PC-3 (cell line): ENCODE results near the gene CMTM4. TPM values are rescaled to one million over a fixed set of nuclear protein-coding genes. Genes with fewer than 3 reads are reported as not detected.

ENCODE experiments used
- ATAC-seq: fragments of 200-7000 bp; cut with Tn5 transposase; 2 replicates; pipeline ENCODE4 v1.9.1; 2020; ENCODE audit warnings: mild to moderate bottlenecking, moderate library complexity
- BruUV-seq: library from RNA; stranded (reverse); fragments of 400-500 nt; replicated peaks from 2 replicates; lab custom pipeline; 2021; lab: Mats Ljungman, UMichigan
- CTCF ChIA-PET: fragments of 300-600 bp; sonication (Branson Sonifier 250); formaldehyde crosslinking; loops from one replicate; lab custom pipeline; 2022; ENCODE audit warnings: antibody characterized with exemption; lab: Charles Lee
- POLR2A ChIA-PET: fragments of 300-600 bp; sonication (Branson Sonifier 250); formaldehyde crosslinking; loops from one replicate; lab custom pipeline; 2022; ENCODE audit warnings: antibody characterized with exemption; ENCODE audit not compliant: unreplicated experiment; lab: Charles Lee
- DNase-seq: peaks from one replicate; pipeline ENCODE4 v3.0.0-alpha.2; 2015
- H2AFZ ChIP-seq: fragments of 300-600 bp; sonication (generic); 2 replicates; pipeline ENCODE4 v1.6.0; 2016; ENCODE audit warnings: antibody characterized with exemption, low read length
- H3F3A ChIP-seq: fragments of 300-600 bp; sonication (generic); one replicate; pipeline ENCODE4 v1.6.0; 2017; ENCODE audit warnings: antibody characterized with exemption, low read length, control low read depth, mild to moderate bottlenecking; ENCODE audit not compliant: unreplicated experiment
- H3K27ac ChIP-seq: fragments of 300-600 bp; sonication (generic); 2 replicates; pipeline ENCODE4 v1.5.1; 2016; ENCODE audit warnings: mild to moderate bottlenecking, low read length
- H3K27me3 ChIP-seq: fragments of 300-600 bp; sonication (generic); 2 replicates; pipeline ENCODE4 v1.6.1; 2016; ENCODE audit warnings: low read length, mixed read lengths
- H3K36me3 ChIP-seq: fragments of 300-600 bp; sonication (generic); 2 replicates; pipeline ENCODE4 v1.6.1; 2016; ENCODE audit warnings: low read depth, mixed run types, low read length, mixed read lengths
- H3K4me1 ChIP-seq: fragments of 300-600 bp; sonication (generic); 2 replicates; pipeline ENCODE4 v1.5.1; 2016; ENCODE audit warnings: low read length; ENCODE audit not compliant: insufficient read depth
- H3K4me2 ChIP-seq: fragments of 300-600 bp; sonication (generic); 2 replicates; pipeline ENCODE4 v1.6.0; 2016; ENCODE audit warnings: low read length
- H3K4me3 ChIP-seq: fragments of 300-600 bp; sonication (generic); 2 replicates; pipeline ENCODE4 v1.5.1; 2016; ENCODE audit warnings: mild to moderate bottlenecking, low read length, mixed read lengths
- H3K79me2 ChIP-seq: fragments of 300-600 bp; sonication (generic); 2 replicates; pipeline ENCODE4 v1.6.1; 2017; ENCODE audit warnings: low read length, mixed read lengths
- H3K9ac ChIP-seq: fragments of 300-600 bp; sonication (generic); 2 replicates; pipeline ENCODE4 v1.6.0; 2016; ENCODE audit warnings: mild to moderate bottlenecking, low read length
- H3K9me2 ChIP-seq: fragments of 300-600 bp; sonication (generic); replicated peaks from 2 replicates; pipeline ENCODE4 v1.6.1; 2016; ENCODE audit warnings: mixed run types, low read length, mixed read lengths
- H3K9me3 ChIP-seq: fragments of 300-600 bp; sonication (generic); 2 replicates; pipeline ENCODE4 v1.6.1; 2016; ENCODE audit warnings: low read length, mixed read lengths
- H4K20me1 ChIP-seq: fragments of 300-600 bp; sonication (generic); 2 replicates; pipeline ENCODE4 v1.6.1; 2016; ENCODE audit warnings: low read length, mixed read lengths
- CTCF ChIP-seq: fragments of 300-600 bp; sonication (generic); conservative IDR thresholded peaks from 2 replicates; pipeline ENCODE4 v1.5.1; 2017; ENCODE audit warnings: antibody characterized with exemption, low read depth, mild to moderate bottlenecking, low read length
- EZH2 ChIP-seq: fragments of 300-600 bp; sonication (generic); IDR thresholded peaks from one replicate; pipeline ENCODE4 v1.6.1; 2017; ENCODE audit warnings: antibody characterized with exemption, mild to moderate bottlenecking, low read length; ENCODE audit not compliant: unreplicated experiment
- EZH2phosphoT487 ChIP-seq: fragments of 300-600 bp; sonication (generic); IDR thresholded peaks from 2 replicates; pipeline ENCODE4 v1.6.1; 2018; ENCODE audit warnings: mild to moderate bottlenecking, antibody characterized with exemption, low read length, borderline replicate concordance
- intact Hi-C: fragments of 100-400 bp; cut with micrococcal nuclease; formaldehyde crosslinking; loops from 2 replicates; pipeline ENCODE4 v1.9.0; 2023
- total RNA-seq: library from RNA; depleted of rRNA; stranded (reverse); fragments of >200 nt; gene quantifications from 2 replicates; pipeline ENCODE4 v1.2.3, GENCODE V29; 2014

The CMTM4 gene
- total RNA-seq, 1 experiment from 2014 or later, result 16.9 TPM

GRCh38 chr16:66731101-66731500 is 34.6 kb upstream of the CMTM4 start:
- Histone ChIP-seq H3K27me3 (no peaks in the 10 kb centered on the region), H4K20me1 (no peaks in the 10 kb centered on the region), H3K36me3 (peaks cover 54% of the 10 kb centered on the region), H3K4me2 (no peak overlapping the region), H3K79me2 (no peaks in the 10 kb centered on the region), H3K9ac (no peak overlapping the region), H3K27ac (no peak overlapping the region), H3K4me1 (peaks cover 8% of the 10 kb centered on the region), H3K9me3 (no peaks in the 10 kb centered on the region), H3F3A (peaks cover 3% of the 10 kb centered on the region), H2AFZ (no peak overlapping the region), H3K4me3 (no peak overlapping the region), H3K9me2 (no peaks in the 10 kb centered on the region)
- no peak for TF ChIP-seq EZH2phosphoT487
- TF ChIP-seq CTCF, result no peak
- TF ChIP-seq EZH2, result no peak
- ChIA-PET CTCF (no interaction called here), POLR2A (no interaction called here)
- ATAC-seq (no peak), DNase-seq (no peak)
- BruUV-seq, result no TSS peak
- intact Hi-C loops, result no loop called here

GRCh38 chr16:66728804-66729203 is 32.3 kb upstream of the CMTM4 start:
- Histone ChIP-seq H3K4me1 (no peaks in the 10 kb centered on the region), H3K9me3 (no peaks in the 10 kb centered on the region), H3F3A (peaks cover 3% of the 10 kb centered on the region), H3K9me2 (no peaks in the 10 kb centered on the region), H3K27me3 (no peaks in the 10 kb centered on the region), H3K9ac (no peak overlapping the region), H3K36me3 (peaks cover 57% of the 10 kb centered on the region), H3K79me2 (no peaks in the 10 kb centered on the region), H3K4me3 (no peak overlapping the region), H3K4me2 (no peak overlapping the region), H2AFZ (no peak overlapping the region), H3K27ac (no peak overlapping the region), H4K20me1 (no peaks in the 10 kb centered on the region)
- TF ChIP-seq EZH2phosphoT487, result no peak
- TF ChIP-seq EZH2, result no peak
- TF ChIP-seq CTCF, result no peak
- DNase-seq (no peak), ATAC-seq (no peak; the same call in 1 of the 2 replicates)
- ChIA-PET CTCF (interaction anchor here (0.5 to 1.2 kb wide), 5 partner anchors 8 to 139 kb away, joined by 3 to 10 read pairs (median 4); no protein-coding TSS in a partner anchor), POLR2A (no interaction called here)
- intact Hi-C loops, result loop anchor here (1.0 kb wide), 1 partner anchor 138 kb away; no protein-coding TSS in a partner anchor
- BruUV-seq, result no TSS peak

DNA sequence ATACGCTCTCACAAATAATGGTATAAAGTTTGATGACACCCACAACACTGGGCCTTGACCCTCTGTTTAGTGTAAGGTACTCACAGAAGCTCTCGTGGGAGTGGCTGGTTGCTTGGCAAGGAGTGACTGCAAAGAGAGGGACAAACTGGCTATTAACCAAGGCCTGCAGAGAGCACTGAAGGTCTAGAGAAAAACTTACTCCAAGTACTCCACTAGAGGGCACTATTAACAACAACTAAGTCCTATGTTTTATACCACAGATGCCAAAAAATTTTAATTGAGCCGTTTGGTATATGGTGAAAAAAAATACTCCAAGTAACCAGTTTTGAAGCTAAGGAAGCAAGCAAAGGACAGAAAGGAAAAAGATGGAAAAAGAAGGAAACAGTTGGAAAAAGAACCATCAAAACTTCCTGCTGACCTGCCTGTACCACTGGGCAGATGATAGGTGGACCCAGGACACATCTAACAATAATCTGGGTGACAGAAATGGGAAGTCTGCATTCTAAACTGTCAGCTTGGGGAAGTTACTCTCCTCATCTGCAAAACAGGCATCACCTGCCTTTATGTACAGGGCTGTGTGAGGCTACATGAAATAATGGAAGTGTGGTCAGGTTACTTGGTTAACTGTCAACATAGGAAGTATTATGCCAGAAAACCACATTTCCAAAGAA is 31.7 kb upstream of the CMTM4 start:
- Histone ChIP-seq H3K4me1 (no peaks in the 10 kb centered on the region), H3K27me3 (no peaks in the 10 kb centered on the region), H3K9ac (no peak overlapping the region), H3K36me3 (peaks cover 56% of the 10 kb centered on the region), H3K79me2 (no peaks in the 10 kb centered on the region), H3K27ac (no peak overlapping the region), H3F3A (peaks cover 3% of the 10 kb centered on the region), H3K9me2 (no peaks in the 10 kb centered on the region), H3K4me2 (no peak overlapping the region), H4K20me1 (no peaks in the 10 kb centered on the region), H3K9me3 (no peaks in the 10 kb centered on the region), H3K4me3 (no peak overlapping the region), H2AFZ (no peak overlapping the region)
- ATAC-seq (peak; percentile 75), DNase-seq (peak; percentile 66)
- BruUV-seq, result no TSS peak
- intact Hi-C loops, result loop anchor here (1.0 kb wide), 1 partner anchor 139 kb away; no protein-coding TSS in a partner anchor
- ChIA-PET CTCF (interaction anchor here (0.5 to 1.2 kb wide), 7 partner anchors 9 to 140 kb away, joined by 3 to 18 read pairs (median 4); no protein-coding TSS in a partner anchor), POLR2A (no interaction called here)
- no peak for TF ChIP-seq EZH2
- no peak for TF ChIP-seq EZH2phosphoT487
- TF ChIP-seq CTCF, result peak; percentile 69
